Measurements from ENCODE around the gene MINK1. TPM values are rescaled to one million over a fixed set of nuclear protein-coding genes. Genes with fewer than 3 reads are reported as not detected.

Gene MINK1
- total and polyA plus RNA-seq, 4 donors = 22.2 to 97.5 (median 52.1) TPM

- Histone ChIP-seq H3K27me3 (ENCODE audit: control insufficient read depth in 1 of 2, insufficient read depth in 2 of 2, low read length in 1 of 2) (no peaks in the 10 kb centered on the region), H3K27ac (ENCODE audit: low read depth in 1 of 2, low read length in 2 of 2) (no peak within 1 kb of the TSS), H3K4me3 (ENCODE audit: low read length in 2 of 2) (no peak within 1 kb of the TSS), H3K9me3 (ENCODE audit: control insufficient read depth, low read length) (no peaks in the 10 kb centered on the region), H3K4me1 (ENCODE audit: control insufficient read depth in 1 of 2, insufficient read depth in 2 of 2, low read length in 2 of 2) (no peaks in the 10 kb centered on the region), H3K36me3 (ENCODE audit: control insufficient read depth in 1 of 2, insufficient read depth in 2 of 2, low read length in 1 of 2) (no peaks in the 10 kb centered on the region)
- ATAC-seq (ENCODE audit: low FRiP score) (no peak), DNase-seq (no peak)
- intact Hi-C loops (cut with DNase I) = no loop called here
- WGBS, 2 donors = 86 to 89% methylated on average over 14 of the region's 14 CpGs
Observed at GRCh38 chr17:4931963-4932362, 98.8 kb downstream of the MINK1 start, which contains the start of gene GP1BA. GP1BA (plus strand) TSS chr17:4932277; CDS start chr17:4932605, 328 bp downstream.

DNA sequence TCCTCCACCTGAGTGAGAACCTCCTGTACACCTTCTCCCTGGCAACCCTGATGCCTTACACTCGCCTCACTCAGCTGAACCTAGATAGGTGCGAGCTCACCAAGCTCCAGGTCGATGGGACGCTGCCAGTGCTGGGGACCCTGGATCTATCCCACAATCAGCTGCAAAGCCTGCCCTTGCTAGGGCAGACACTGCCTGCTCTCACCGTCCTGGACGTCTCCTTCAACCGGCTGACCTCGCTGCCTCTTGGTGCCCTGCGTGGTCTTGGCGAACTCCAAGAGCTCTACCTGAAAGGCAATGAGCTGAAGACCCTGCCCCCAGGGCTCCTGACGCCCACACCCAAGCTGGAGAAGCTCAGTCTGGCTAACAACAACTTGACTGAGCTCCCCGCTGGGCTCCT is 99.6 kb downstream of the MINK1 start:
- intact Hi-C loops (cut with DNase I) = no loop called here
- WGBS, 2 donors = 91 to 92% methylated on average over 12 of the region's 12 CpGs
- no peaks in the 10 kb centered on the region for H3K27me3 ChIP-seq (ENCODE audit: control insufficient read depth in 1 of 2, insufficient read depth in 2 of 2, low read length in 1 of 2)
- no peaks in the 10 kb centered on the region for H3K4me1 ChIP-seq (ENCODE audit: control insufficient read depth in 1 of 2, insufficient read depth in 2 of 2, low read length in 2 of 2)
- H3K36me3 ChIP-seq (ENCODE audit: control insufficient read depth in 1 of 2, insufficient read depth in 2 of 2, low read length in 1 of 2) = no peaks in the 10 kb centered on the region
- H3K9me3 ChIP-seq (ENCODE audit: control insufficient read depth, low read length) = no peaks in the 10 kb centered on the region
- ATAC-seq (ENCODE audit: low FRiP score) (no peak), DNase-seq (no peak)
- no peak overlapping the region for H3K4me3 ChIP-seq (ENCODE audit: low read length in 2 of 2)
- H3K27ac ChIP-seq (ENCODE audit: low read depth in 1 of 2, low read length in 2 of 2) = no peak overlapping the region

- H3K27ac ChIP-seq (ENCODE audit: low read depth in 1 of 2, low read length in 2 of 2) = no peak overlapping the region
- H3K36me3 ChIP-seq (ENCODE audit: control insufficient read depth in 1 of 2, insufficient read depth in 2 of 2, low read length in 1 of 2) = no peaks in the 10 kb centered on the region
- 76 to 82% methylated on average over 12 to 16 of the region's 16 CpGs for WGBS, 2 donors
- intact Hi-C loops (cut with DNase I) = no loop called here
- H3K9me3 ChIP-seq (ENCODE audit: control insufficient read depth, low read length) = no peaks in the 10 kb centered on the region
- H3K4me1 ChIP-seq (ENCODE audit: control insufficient read depth in 1 of 2, insufficient read depth in 2 of 2, low read length in 2 of 2) = no peaks in the 10 kb centered on the region
- H3K27me3 ChIP-seq (ENCODE audit: control insufficient read depth in 1 of 2, insufficient read depth in 2 of 2, low read length in 1 of 2) = no peaks in the 10 kb centered on the region
- no peak for DNase-seq
- no peak overlapping the region for H3K4me3 ChIP-seq (ENCODE audit: low read length in 2 of 2)
- ATAC-seq (ENCODE audit: low FRiP score) = no peak
Observed at GRCh38 chr17:4933646-4934045, 100.5 kb downstream of the MINK1 start.

DNA sequence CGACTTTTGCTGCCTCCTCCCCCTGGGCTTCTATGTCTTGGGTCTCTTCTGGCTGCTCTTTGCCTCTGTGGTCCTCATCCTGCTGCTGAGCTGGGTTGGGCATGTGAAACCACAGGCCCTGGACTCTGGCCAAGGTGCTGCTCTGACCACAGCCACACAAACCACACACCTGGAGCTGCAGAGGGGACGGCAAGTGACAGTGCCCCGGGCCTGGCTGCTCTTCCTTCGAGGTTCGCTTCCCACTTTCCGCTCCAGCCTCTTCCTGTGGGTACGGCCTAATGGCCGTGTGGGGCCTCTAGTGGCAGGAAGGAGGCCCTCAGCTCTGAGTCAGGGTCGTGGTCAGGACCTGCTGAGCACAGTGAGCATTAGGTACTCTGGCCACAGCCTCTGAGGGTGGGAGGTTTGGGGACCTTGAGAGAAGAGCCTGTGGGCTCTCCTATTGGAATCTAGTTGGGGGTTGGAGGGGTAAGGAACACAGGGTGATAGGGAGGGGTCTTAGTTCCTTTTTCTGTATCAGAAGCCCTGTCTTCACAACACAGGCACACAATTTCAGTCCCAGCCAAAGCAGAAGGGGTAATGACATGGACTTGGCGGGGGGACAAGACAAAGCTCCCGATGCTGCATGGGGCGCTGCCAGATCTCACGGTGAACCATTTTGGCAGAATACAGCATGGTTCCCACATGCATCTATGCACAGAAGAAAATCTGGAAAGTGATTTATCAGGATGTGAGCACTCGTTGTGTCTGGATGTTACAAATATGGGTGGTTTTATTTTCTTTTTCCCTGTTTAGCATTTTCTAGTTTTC is 101.2 kb downstream of the MINK1 start:
- no peak overlapping the region for H3K27ac ChIP-seq (ENCODE audit: low read depth in 1 of 2, low read length in 2 of 2)
- ATAC-seq (ENCODE audit: low FRiP score) = no peak

GRCh38 chr17:4935650-4936049 is 102.5 kb downstream of the MINK1 start:
- no peak overlapping the region for H3K4me3 ChIP-seq (ENCODE audit: low read length in 2 of 2)
- no peaks in the 10 kb centered on the region for H3K36me3 ChIP-seq (ENCODE audit: control insufficient read depth in 1 of 2, insufficient read depth in 2 of 2, low read length in 1 of 2)
- no peaks in the 10 kb centered on the region for H3K27me3 ChIP-seq (ENCODE audit: control insufficient read depth in 1 of 2, insufficient read depth in 2 of 2, low read length in 1 of 2)
- intact Hi-C loops (cut with DNase I) = loop anchor here in 1 of 2 donors (5.0 kb wide), 1 partner anchor 67 kb away; no protein-coding TSS in a partner anchor
- no peaks in the 10 kb centered on the region for H3K9me3 ChIP-seq (ENCODE audit: control insufficient read depth, low read length)
- no peak for ATAC-seq (ENCODE audit: low FRiP score)
- DNase-seq = no peak
- no peak overlapping the region for H3K27ac ChIP-seq (ENCODE audit: low read depth in 1 of 2, low read length in 2 of 2)
- H3K4me1 ChIP-seq (ENCODE audit: control insufficient read depth in 1 of 2, insufficient read depth in 2 of 2, low read length in 2 of 2) = no peaks in the 10 kb centered on the region

More for the DNA sequence above, 101.2 kb downstream of the MINK1 start:
- H3K4me1 ChIP-seq (ENCODE audit: control insufficient read depth in 1 of 2, insufficient read depth in 2 of 2, low read length in 2 of 2) = no peaks in the 10 kb centered on the region
- peak in 1 of 2 donors; percentile 56 for DNase-seq
- WGBS, 2 donors = 15 to 20% methylated on average over 14 of the region's 14 CpGs
- no peaks in the 10 kb centered on the region for H3K27me3 ChIP-seq (ENCODE audit: control insufficient read depth in 1 of 2, insufficient read depth in 2 of 2, low read length in 1 of 2)
- H3K4me3 ChIP-seq (ENCODE audit: low read length in 2 of 2) = no peak overlapping the region
- H3K36me3 ChIP-seq (ENCODE audit: control insufficient read depth in 1 of 2, insufficient read depth in 2 of 2, low read length in 1 of 2) = no peaks in the 10 kb centered on the region
- no peaks in the 10 kb centered on the region for H3K9me3 ChIP-seq (ENCODE audit: control insufficient read depth, low read length)
- intact Hi-C loops (cut with DNase I) = no loop called here

DNA sequence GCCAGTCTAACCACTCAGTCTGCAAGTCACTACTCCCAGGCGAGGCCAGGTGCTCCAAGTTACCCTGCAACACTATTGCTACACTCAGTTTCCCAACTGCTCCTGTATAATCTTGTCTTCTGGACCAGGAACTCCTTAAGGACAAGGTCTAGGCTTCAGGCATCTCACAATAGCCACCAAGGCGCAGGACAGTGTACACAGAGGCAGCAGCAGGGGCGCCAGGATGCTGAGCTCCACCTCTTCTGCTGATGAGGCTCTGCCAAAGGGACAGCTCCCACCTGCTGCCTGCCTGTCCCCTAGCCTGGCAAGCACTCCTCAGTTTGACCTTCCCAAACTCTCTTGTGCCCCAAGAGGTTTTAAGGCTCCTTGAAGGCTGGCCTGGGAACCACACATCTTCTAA is 103.3 kb downstream of the MINK1 start:
- no peaks in the 10 kb centered on the region for H3K27me3 ChIP-seq (ENCODE audit: control insufficient read depth in 1 of 2, insufficient read depth in 2 of 2, low read length in 1 of 2)
- ATAC-seq (ENCODE audit: low FRiP score) (no peak), DNase-seq (no peak)
- H3K4me3 ChIP-seq (ENCODE audit: low read length in 2 of 2) = no peak overlapping the region
- intact Hi-C loops (cut with DNase I) = loop anchor here in 1 of 2 donors (5.0 kb wide), 1 partner anchor 66 kb away; no protein-coding TSS in a partner anchor
- no peaks in the 10 kb centered on the region for H3K4me1 ChIP-seq (ENCODE audit: control insufficient read depth in 1 of 2, insufficient read depth in 2 of 2, low read length in 2 of 2)
- 87 to 92% methylated on average over 3 of the region's 3 CpGs for WGBS, 2 donors
- no peaks in the 10 kb centered on the region for H3K9me3 ChIP-seq (ENCODE audit: control insufficient read depth, low read length)
- no peak overlapping the region for H3K27ac ChIP-seq (ENCODE audit: low read depth in 1 of 2, low read length in 2 of 2)
- H3K36me3 ChIP-seq (ENCODE audit: control insufficient read depth in 1 of 2, insufficient read depth in 2 of 2, low read length in 1 of 2) = no peaks in the 10 kb centered on the region

- DNase-seq (no peak), ATAC-seq (ENCODE audit: low FRiP score) (no peak)
- 89 to 94% methylated on average over 16 of the region's 16 CpGs for WGBS, 2 donors
- Histone ChIP-seq H3K4me3 (ENCODE audit: low read length in 2 of 2) (no peak overlapping the region), H3K27me3 (ENCODE audit: control insufficient read depth in 1 of 2, insufficient read depth in 2 of 2, low read length in 1 of 2) (no peaks in the 10 kb centered on the region), H3K27ac (ENCODE audit: low read depth in 1 of 2, low read length in 2 of 2) (no peak overlapping the region), H3K4me1 (ENCODE audit: control insufficient read depth in 1 of 2, insufficient read depth in 2 of 2, low read length in 2 of 2) (no peaks in the 10 kb centered on the region), H3K36me3 (ENCODE audit: control insufficient read depth in 1 of 2, insufficient read depth in 2 of 2, low read length in 1 of 2) (no peaks in the 10 kb centered on the region), H3K9me3 (ENCODE audit: control insufficient read depth, low read length) (no peaks in the 10 kb centered on the region)
- intact Hi-C loops (cut with DNase I) = loop anchor here in 1 of 2 donors (5.0 kb wide), 1 partner anchor 65 kb away; no protein-coding TSS in a partner anchor
Observed at GRCh38 chr17:4937553-4937952, 104.4 kb downstream of the MINK1 start.

GRCh38 chr17:4938069-4938491 is 104.9 kb downstream of the MINK1 start:
- H3K9me3 ChIP-seq (ENCODE audit: control insufficient read depth, low read length) = no peaks in the 10 kb centered on the region
- 84 to 90% methylated on average over 10 to 11 of the region's 11 CpGs for WGBS, 2 donors
- no peak overlapping the region for H3K27ac ChIP-seq (ENCODE audit: low read depth in 1 of 2, low read length in 2 of 2)
- no peaks in the 10 kb centered on the region for H3K27me3 ChIP-seq (ENCODE audit: control insufficient read depth in 1 of 2, insufficient read depth in 2 of 2, low read length in 1 of 2)
- H3K4me3 ChIP-seq (ENCODE audit: low read length in 2 of 2) = no peak overlapping the region
- H3K4me1 ChIP-seq (ENCODE audit: control insufficient read depth in 1 of 2, insufficient read depth in 2 of 2, low read length in 2 of 2) = no peaks in the 10 kb centered on the region
- DNase-seq (peak in 1 of 2 donors; percentile 45), ATAC-seq (ENCODE audit: low FRiP score) (no peak)
- H3K36me3 ChIP-seq (ENCODE audit: control insufficient read depth in 1 of 2, insufficient read depth in 2 of 2, low read length in 1 of 2) = no peaks in the 10 kb centered on the region
- intact Hi-C loops (cut with DNase I) = loop anchor here in 1 of 2 donors (5.0 kb wide), 1 partner anchor 64 kb away; no protein-coding TSS in a partner anchor

Measured in aorta (tissue), 5 donors.